Esophagus muscularis mucosa (tissue), 4 donors: ENCODE measurements around the gene GUCD1. TPM values are rescaled to one million over a fixed set of nuclear protein-coding genes. Genes with fewer than 3 reads are reported as not detected.
A peak's percentile ranks its signal among the peaks of the same experiment; 100 is the strongest.

ENCODE experiments used
- DNase-seq: peaks from one replicate; pipeline ENCODE4 v3.0.0-alpha.2; 2017; ENCODE audit errors: extremely low spot score
- H3K27ac ChIP-seq, 4 donors: fragments of 200-600 bp; sonication (generic); replicated peaks in 1 of 4; 1 replicate in 3 of 4; 2 replicates in 1 of 4; pipeline ENCODE4 v1.5.1; 2016 to 2019; ENCODE audit warnings: mild to moderate bottlenecking in 1 of 4
- H3K27me3 ChIP-seq, 4 donors: fragments of 200-600 bp; sonication (generic); one replicate each; pipeline versions ENCODE4 v1.5.1 to v1.6.0; 2016 to 2019
- H3K36me3 ChIP-seq, 4 donors: fragments of 200-600 bp; sonication (generic); one replicate each; pipeline ENCODE4 v1.5.1; 2016 to 2019
- H3K4me1 ChIP-seq, 4 donors: fragments of 200-600 bp; sonication (generic); one replicate each; pipeline ENCODE4 v1.5.1; 2016 to 2019
- H3K4me3 ChIP-seq, 4 donors: fragments of 200-600 bp; sonication (generic); 1 replicate in 2 of 4; 2 replicates in 2 of 4; pipeline ENCODE4 v1.5.1; 2016 to 2019; ENCODE audit warnings: mild to moderate bottlenecking in 4 of 4, moderate library complexity in 1 of 4
- H3K9me3 ChIP-seq, 4 donors: fragments of 200-600 bp; sonication (generic); 1 replicate in 3 of 4; 2 replicates in 1 of 4; pipeline ENCODE4 v1.5.1; 2016 to 2019
- CTCF ChIP-seq, 3 experiments: fragments of 200-600 bp in 2 of 3; fragments of 450-650 bp in 1 of 3; sonication (generic) in 2 of 3; IDR thresholded peaks; one replicate each; pipeline ENCODE4 v1.5.1; 2017 to 2019; ENCODE audit warnings: antibody characterized with exemption in 3 of 3, mild to moderate bottlenecking in 2 of 3, moderate library complexity in 1 of 3
- EP300 ChIP-seq: sonication (generic); formaldehyde crosslinking; IDR thresholded peaks from one replicate; pipeline ENCODE4 v1.6.1; 2017; ENCODE audit warnings: antibody characterized with exemption
- POLR2A ChIP-seq: fragments of 450-650 bp; IDR thresholded peaks from one replicate; pipeline ENCODE4 v1.6.1; 2017; ENCODE audit warnings: antibody characterized with exemption, moderate library complexity, mild to moderate bottlenecking, low read depth
- POLR2AphosphoS5 ChIP-seq, 2 donors: sonication (generic); formaldehyde crosslinking; IDR thresholded peaks; one replicate each; pipeline ENCODE4 v1.6.1; 2017; ENCODE audit warnings: antibody characterized with exemption in 2 of 2
- WGBS: methylation state at CpG from one replicate; pipeline ENCODE4 v1.1.5; 2018; 5-methylcytosine and 5-hydroxymethylcytosine counted together
- intact Hi-C: fragments of 100-400 bp; cut with DNase I; formaldehyde crosslinking; loops from one replicate; pipeline ENCODE4 v1.15.1; 2023
- total RNA-seq, 4 donors: library from RNA; depleted of rRNA; stranded (reverse); fragments of >200 nt; gene quantifications; one replicate each; pipeline versions ENCODE4 v1.1.0 to v1.2.1, GENCODE V29; 2016

GUCD1 gene
- total RNA-seq, 4 donors from 2014 or later, result 93.4 to 202 (median 160) TPM

GRCh38 chr22:24495365-24495675 is 59.6 kb downstream of the GUCD1 start:
- DNase-seq, result no peak
- TF ChIP-seq EP300 (no peak), CTCF (IDR thresholded peaks at IDR 0.05) (no peak), POLR2AphosphoS5 (IDR thresholded peaks at IDR 0.05) (no peak), POLR2A (no peak)
- H3K27me3 ChIP-seq, result peaks cover 0 to 31% (median 11%) of the 10 kb centered on the region in 4 donors
- H3K4me1 ChIP-seq, result peaks cover 7 to 14% (median 10%) of the 10 kb centered on the region in 4 donors
- no peak overlapping the region for H3K4me3 ChIP-seq
- WGBS, result 97% methylated on average over 16 of the region's 17 CpGs
- H3K9me3 ChIP-seq, result no peaks in the 10 kb centered on the region
- H3K27ac ChIP-seq, result no peak overlapping the region
- H3K36me3 ChIP-seq, result no peaks in the 10 kb centered on the region
- intact Hi-C loops, result no loop called here

- no peak for DNase-seq
- H3K4me1 ChIP-seq, result peaks cover 7 to 14% (median 10%) of the 10 kb centered on the region in 4 donors
- no peaks in the 10 kb centered on the region for H3K9me3 ChIP-seq
- TF ChIP-seq POLR2A, result no peak
- TF ChIP-seq EP300, result no peak
- TF ChIP-seq POLR2AphosphoS5 (IDR thresholded peaks at IDR 0.05), result no peak
- TF ChIP-seq CTCF (IDR thresholded peaks at IDR 0.05), result no peak
- H3K27me3 ChIP-seq, result peaks cover 0 to 31% (median 11%) of the 10 kb centered on the region in 4 donors
- no peaks in the 10 kb centered on the region for H3K36me3 ChIP-seq
- no peak within 1 kb of the TSS for H3K27ac ChIP-seq
- WGBS, result 79% methylated on average over 23 of the region's 76 CpGs
- peak within 1 kb of the TSS; percentile 35 to 46 (median 40) for H3K4me3 ChIP-seq
- intact Hi-C loops, result no loop called here
Observed at GRCh38 chr22:24494528-24495364, 60.2 kb downstream of the GUCD1 start, which contains the start of gene UPB1. TSS of gene UPB1 (plus strand) at chr22:24495332. CDS start at chr22:24495404, 72 bp downstream.

- no peak overlapping the region for H3K27ac ChIP-seq
- TF ChIP-seq EP300, result no peak
- no peak for TF ChIP-seq CTCF (IDR thresholded peaks at IDR 0.05)
- no peak for TF ChIP-seq POLR2AphosphoS5 (IDR thresholded peaks at IDR 0.05)
- no peak for TF ChIP-seq POLR2A
- H3K36me3 ChIP-seq, result no peaks in the 10 kb centered on the region
- DNase-seq, result no peak
- 83% methylated on average over 11 of the region's 21 CpGs for WGBS
- H3K4me3 ChIP-seq, result peak overlapping the region; percentile 35 to 46 (median 40)
- H3K9me3 ChIP-seq, result no peaks in the 10 kb centered on the region
- H3K27me3 ChIP-seq, result peaks cover 0 to 31% (median 11%) of the 10 kb centered on the region in 4 donors
- intact Hi-C loops, result no loop called here
- peaks cover 7 to 14% (median 10%) of the 10 kb centered on the region in 4 donors for H3K4me1 ChIP-seq
Observed at GRCh38 chr22:24494167-24494527, 60.8 kb downstream of the GUCD1 start.

DNA sequence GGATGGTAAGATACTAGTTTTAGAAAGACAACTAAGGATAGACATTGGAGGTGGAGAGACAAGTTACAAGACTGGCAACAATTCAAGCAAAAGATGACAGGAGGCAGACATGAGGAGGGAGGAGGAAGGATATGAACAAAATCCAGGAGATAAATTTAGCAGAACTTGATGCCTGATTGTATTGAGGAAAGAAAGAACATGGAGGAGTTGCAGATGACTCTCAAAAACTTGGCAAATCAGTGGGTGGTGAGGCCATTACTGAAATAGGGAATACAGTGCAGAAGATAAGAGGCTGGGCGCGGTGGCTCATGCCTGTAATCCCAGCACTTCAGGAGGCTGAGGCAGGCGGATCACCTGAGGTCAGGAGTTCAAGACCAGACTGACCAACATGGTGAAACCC is 62.5 kb downstream of the GUCD1 start:
- Histone ChIP-seq H3K4me1 (peaks cover 7 to 14% (median 10%) of the 10 kb centered on the region in 4 donors), H3K36me3 (no peaks in the 10 kb centered on the region), H3K4me3 (no peak overlapping the region), H3K9me3 (no peaks in the 10 kb centered on the region), H3K27ac (no peak overlapping the region), H3K27me3 (peaks cover 3 to 31% (median 11%) of the 10 kb centered on the region in 4 donors)
- DNase-seq, result no peak
- 92% methylated on average over 3 of the region's 3 CpGs for WGBS
- intact Hi-C loops, result no loop called here
- no peak for TF ChIP-seq POLR2A
- TF ChIP-seq POLR2AphosphoS5 (IDR thresholded peaks at IDR 0.05), result no peak
- TF ChIP-seq EP300, result no peak
- no peak for TF ChIP-seq CTCF (IDR thresholded peaks at IDR 0.05)

Other genes with a start within 250 kb of the GUCD1 start
- 1 to 10 TPM; 3.3 to 7.5 (median 4.5) TPM for gene ADORA2A, start 127.5 kb downstream of the GUCD1 start, total RNA-seq
- under 1 TPM; 0.29 to 0.83 (median 0.33) TPM for gene UPB1, start 59.8 kb downstream of the GUCD1 start, total RNA-seq
- gene SNRPD3, start 861 bp upstream of the GUCD1 start, total RNA-seq, result 100 to 1,000 TPM in 1 of 4 donors, 10 to 100 TPM in 3; 63.8 to 110 (median 87.6) TPM
- gene LRRC75B, start 37.9 kb upstream of the GUCD1 start, total RNA-seq, result 10 to 100 TPM; 11.3 to 22.1 (median 18.1) TPM
- 1 to 10 TPM; 2.1 to 5.0 (median 3.1) TPM for gene GGT1, start 48.1 kb upstream of the GUCD1 start, total RNA-seq
- not detected for gene PIWIL3, start 219.6 kb upstream of the GUCD1 start, total RNA-seq